C4-2B (cell line): Measurements from ENCODE around the gene TTYH3.

ENCODE experiments used
- ZFX ChIP-seq: fragments of 450-650 bp; IDR thresholded peaks from 2 replicates; pipeline ENCODE4 v1.6.1; 2017
- TF ChIP-seq, protein P1 (sequence below): fragments of 450-650 bp; conservative IDR thresholded peaks from 2 replicates; pipeline ENCODE4 v1.5.1; 2017; ENCODE audit warnings: mild to moderate bottlenecking

DNA sequence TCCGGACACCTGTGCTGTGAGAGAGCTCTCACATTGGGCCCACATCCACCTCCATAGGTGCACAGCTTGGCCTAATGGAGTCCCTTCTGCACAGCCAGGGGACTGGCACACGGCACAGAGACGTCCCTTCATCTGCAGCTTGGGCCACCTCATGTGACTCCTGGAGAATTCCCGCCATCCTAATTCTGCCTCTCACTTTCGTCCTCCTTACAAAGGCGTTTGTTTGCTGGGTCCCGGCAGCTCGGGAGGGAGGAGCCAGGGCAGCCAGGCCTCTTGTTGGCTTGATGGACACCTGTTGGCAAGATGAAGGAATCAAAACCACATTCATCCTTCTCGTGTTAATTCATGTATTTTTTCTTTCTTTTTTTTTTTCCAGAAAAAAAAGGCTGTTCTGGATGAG is 30.7 kb upstream of the TTYH3 start:
- TF ChIP-seq, protein P1, sequence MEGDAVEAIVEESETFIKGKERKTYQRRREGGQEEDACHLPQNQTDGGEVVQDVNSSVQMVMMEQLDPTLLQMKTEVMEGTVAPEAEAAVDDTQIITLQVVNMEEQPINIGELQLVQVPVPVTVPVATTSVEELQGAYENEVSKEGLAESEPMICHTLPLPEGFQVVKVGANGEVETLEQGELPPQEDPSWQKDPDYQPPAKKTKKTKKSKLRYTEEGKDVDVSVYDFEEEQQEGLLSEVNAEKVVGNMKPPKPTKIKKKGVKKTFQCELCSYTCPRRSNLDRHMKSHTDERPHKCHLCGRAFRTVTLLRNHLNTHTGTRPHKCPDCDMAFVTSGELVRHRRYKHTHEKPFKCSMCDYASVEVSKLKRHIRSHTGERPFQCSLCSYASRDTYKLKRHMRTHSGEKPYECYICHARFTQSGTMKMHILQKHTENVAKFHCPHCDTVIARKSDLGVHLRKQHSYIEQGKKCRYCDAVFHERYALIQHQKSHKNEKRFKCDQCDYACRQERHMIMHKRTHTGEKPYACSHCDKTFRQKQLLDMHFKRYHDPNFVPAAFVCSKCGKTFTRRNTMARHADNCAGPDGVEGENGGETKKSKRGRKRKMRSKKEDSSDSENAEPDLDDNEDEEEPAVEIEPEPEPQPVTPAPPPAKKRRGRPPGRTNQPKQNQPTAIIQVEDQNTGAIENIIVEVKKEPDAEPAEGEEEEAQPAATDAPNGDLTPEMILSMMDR, result no peak
- TF ChIP-seq ZFX, result no peak
